Left kidney (tissue), 2 donors: Measurements from ENCODE around the gene GPC5. TPM values are rescaled to one million over a fixed set of nuclear protein-coding genes. Genes with fewer than 3 reads are reported as not detected.

Experiments
- DNase-seq: peaks from one replicate; pipeline ENCODE4 v3.0.0-alpha.2; 2013
- polyA plus RNA-seq: library from polyadenylated mRNA; unstranded; fragments of 120-200 nt; gene quantifications from one replicate; pipeline ENCODE4 v1.2.1, GENCODE V29; 2013; ENCODE audit not compliant: insufficient read length

Gene GPC5
- polyA plus RNA-seq, 1 donor = 5.1 TPM

DNA sequence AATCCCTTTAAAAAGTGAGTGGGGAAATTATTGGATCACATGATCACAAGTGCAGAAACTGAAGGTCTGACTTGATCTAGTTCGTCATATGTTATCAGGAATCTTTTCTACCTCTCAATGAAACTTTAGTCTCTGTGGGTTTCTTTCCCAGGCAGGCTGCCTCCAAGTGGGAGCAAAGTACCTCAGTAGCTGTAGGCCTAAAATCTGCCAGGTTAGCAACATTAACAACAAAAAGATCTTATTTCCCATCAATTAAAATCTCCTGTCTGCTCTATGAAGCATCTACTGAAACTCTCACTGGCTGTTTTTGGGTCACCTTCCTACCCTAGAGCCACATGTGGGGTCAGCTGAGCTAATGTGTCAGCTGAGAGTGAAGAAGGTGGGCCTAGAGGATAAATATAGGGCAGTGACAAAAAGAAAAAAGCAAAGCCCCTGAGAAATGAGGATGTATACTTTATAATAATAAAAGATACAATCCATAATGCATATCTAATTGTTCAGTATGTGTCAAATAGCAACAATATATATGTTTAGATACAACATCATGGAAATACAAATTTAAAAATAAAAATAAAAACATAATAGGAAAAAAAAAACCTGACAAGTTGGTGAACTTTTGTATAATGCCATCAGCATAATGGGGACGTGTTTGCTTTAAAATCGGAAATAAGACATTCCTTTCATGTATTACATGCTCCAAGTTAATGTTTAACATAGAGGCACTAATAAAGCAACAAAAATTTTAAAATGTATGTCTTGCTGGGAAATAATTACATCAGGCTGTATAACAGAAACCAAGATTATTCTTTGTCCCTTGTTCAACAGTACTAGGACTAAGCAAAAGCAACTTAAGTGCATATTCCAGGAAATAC, 141.1 kb downstream of the GPC5 start:
- DNase-seq = peak; percentile 3

DNA sequence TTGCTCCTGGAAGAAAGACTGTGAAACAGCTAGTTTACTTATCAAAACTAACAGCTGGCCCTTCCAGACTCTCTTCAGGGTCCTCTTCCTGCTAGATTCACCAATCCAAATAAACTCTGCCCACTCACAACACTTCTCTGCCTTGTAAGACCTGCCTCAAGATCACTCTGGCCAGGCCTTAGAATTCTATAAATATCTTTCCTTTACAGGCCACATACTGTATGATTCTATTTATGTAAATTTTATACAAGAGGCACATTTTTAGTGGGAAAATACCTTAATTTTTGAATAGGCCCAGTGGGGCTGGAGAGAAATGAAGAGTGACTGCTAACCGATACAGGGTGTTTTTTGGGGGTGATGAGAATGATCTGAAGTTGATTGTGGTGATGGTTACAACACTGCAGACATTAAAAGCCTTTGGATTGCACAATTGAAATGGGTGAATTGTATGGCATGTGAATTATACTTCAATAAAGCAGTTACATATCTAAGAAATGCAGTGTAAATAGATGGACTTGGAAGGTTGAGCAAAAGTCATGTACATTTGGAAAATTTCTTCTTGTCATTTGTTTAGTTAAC, 141.8 kb downstream of the GPC5 start:
- DNase-seq = no peak

DNA sequence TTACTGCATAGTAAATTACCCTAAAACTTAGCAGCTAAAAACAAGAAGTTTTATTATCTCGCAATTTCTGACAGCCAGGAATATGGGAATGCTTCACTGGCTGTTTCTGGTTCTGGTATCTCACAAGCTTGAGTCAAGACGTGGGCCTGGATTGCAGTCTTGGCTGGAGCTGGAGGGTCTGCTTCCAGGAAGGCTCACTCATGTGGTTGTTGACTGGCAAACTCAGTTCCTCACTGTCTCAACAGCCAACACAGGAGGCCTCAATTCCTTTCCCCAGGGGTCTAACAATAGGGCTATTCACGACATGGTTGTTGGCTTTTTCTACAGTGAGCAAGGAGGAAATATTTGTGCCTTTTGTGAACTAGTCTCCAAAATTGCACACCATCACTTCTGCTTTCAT, 146.3 kb downstream of the GPC5 start:
- DNase-seq = no peak

DNA sequence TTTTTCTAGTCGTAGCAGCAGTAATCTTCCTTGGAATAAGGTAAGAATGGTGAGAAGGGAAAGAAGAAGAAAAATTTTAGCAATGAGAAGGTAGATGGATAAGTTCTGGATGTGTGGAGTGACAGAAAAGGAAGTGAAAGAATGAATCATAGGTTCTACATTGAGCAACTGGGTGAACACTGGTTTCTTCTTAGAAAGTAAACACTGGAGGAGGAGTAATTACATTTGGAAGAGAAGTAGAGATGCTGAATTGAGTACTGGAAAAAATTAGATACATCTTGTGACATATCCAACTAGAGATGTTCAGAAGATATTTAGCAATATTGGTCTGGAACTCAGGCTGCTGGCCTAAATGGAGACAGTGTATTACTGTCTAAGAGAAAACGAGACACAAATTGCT, 148.5 kb downstream of the GPC5 start:
- no peak for DNase-seq

DNA sequence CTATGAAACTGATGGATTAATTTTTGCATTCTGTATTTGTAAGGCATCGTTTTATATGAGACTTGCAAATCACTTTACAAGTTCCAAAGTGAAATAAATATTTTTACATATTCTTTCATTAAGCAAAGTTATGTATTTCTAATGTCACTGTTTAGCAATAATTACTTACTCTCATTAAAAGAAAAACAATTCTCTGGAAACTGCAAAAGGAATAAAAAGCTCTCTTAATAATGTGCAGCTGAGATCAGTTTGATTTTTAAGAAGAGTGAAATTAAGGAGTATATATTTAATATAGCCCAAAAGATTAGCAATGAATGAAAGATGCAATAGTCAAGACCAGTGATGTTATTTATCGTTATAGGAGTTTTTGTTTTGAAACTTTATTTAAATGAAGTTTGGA, 155.2 kb downstream of the GPC5 start:
- no peak for DNase-seq

DNA sequence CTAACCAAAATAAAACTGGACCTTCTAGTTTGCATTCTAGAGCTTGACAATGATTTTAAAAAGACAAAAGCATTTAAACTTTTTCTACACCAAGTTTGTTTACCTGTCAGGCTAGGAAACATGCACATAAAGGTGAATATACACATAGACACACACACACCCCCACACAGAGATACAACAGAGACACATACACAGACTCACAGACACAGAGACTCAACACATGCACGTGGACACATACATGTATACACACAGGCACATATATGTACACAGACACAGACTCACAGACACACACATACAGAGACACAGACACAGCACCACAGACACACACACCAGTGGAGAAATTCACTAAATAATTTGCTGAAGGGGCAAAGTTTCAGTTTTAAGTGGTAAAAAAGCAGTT, 155.7 kb downstream of the GPC5 start:
- no peak for DNase-seq

DNA sequence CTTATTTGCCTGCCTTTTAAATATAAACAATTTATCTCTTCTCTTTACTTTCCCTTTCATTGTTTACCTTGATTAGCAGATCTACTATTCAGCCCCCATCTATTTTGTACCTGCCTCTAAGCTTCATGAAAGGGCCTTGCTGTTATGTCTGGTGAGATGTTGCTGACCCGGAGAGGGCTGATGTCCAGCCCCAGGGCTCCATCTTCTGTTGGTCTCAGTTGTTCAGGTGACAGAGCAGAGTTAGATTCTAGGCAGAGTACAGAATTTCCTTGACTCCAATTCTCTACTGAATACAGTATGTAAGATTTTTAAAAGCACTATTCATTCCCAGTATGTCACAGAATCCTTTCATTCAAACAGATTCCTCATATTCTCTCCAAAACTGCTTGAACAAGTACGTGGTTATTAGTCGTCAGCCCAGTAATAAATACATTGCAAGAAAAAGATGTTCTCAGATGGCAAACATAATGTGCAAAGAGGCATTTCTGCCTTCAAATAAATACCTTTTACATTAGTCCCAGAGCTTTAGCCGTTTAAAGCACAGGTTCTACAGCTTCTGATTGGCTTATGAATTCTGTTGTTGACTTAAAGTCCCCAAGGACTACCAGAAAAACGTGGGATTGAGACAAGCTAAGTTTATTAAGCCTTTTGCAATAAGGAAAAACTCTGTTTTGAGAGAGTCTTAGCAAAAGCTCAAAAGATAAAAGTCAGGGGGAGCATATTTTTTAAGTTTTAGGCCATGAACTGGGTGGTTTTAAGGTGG, 159.1 kb downstream of the GPC5 start:
- no peak for DNase-seq

DNA sequence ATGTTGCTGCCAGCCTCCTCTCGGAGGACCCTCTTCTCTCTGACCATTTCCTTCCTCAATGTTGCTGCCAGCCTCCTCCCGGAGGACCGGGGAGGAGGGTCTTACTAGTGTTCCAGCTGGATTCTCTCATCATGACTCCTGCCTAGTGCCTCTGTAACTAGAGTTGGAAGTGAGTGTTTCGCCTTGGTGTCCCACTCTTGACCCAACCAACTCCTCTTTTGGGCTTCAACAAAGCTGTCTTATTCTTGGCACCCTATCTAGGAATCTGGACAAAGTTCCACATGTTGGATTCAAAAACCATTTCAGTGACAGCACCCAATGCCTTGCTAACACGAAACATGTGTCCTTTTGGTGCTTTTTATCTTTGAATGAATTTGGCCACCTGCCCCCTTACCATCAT, 165.4 kb downstream of the GPC5 start:
- DNase-seq = no peak

DNA sequence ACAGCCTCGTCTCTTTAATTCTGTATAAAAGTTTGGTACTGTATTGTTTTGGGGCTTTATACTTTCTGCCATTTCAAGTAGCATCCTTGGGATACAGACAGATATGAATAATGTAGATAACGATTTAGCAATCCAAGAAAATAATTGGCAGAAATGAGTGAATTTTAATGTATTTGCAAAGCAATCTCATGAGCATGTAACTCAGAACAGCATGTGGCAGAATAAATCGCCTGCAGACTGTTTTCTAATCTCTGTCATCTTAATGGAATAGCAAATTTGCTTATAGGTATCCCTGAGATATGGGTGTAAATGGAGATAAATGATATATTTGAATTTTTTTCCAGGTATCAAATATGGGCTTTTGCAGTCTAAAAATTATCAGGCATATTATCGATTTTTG, 166.0 kb downstream of the GPC5 start:
- no peak for DNase-seq

DNA sequence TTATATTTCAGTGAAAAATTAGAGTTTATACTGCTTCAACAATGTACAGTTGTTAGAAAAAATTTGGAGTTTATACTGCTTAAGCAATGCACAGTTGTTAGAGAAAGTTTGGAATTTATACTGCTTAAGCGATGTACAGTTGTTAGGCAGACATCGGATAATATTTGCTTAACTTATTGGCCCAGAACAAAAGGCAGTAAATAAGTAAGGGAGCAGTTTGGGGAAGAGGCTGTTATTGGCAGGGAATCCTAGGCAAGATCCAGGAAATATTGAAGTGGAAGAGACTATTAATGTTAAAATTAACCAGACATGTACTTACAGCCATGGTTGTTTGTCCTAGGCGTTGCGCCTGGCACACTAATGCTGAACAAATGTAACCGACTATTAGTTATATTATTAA, 166.9 kb downstream of the GPC5 start:
- no peak for DNase-seq

DNA sequence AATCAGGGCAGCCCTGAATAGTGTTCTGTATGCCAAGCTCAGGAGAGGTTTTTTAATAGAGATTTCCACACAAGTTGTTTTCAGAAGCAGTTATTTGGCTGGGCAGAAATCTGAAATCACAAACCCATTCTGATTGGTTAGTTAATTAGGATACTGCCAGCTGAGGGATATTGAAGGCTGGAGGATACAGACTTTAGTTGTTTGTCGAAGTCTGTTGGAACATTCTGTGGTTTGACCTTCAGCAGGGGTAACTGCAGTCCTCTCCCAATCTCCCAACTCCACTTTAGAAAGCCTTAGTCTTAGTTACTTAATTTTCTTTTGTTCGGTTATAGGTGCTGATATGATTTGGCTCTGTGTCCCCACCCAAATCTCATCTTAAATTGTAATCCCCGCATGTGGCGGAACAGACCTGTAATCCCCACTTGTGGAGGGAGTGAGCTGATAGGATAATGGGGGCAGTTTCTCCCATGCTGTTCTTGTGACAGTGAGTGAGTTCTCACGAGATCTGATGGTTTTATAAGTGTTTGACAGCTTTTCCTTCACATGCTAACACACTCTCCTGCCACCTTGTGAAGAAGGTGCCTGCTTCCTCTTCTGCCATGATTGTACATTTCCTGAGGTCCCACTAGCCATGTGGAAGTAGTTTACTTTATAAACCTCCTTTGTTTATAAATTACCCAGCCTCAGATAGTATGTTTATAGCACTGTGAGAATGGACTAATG, 169.2 kb downstream of the GPC5 start:
- no peak for DNase-seq

DNA sequence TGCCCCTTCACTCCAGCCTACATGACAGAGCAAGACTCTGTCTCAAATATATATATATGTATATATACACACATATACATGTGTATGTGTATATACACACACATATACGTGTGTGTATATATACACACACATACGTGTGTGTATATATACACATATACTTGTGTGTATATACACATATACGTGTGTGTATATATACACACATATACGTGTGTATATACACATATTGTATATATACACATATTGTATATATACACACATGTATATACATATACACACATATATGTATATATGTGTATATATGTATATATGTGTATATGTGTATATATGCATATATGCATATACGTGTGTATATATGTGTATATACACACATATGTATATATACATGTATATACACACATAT, 173.3 kb downstream of the GPC5 start:
- DNase-seq = no peak

DNA sequence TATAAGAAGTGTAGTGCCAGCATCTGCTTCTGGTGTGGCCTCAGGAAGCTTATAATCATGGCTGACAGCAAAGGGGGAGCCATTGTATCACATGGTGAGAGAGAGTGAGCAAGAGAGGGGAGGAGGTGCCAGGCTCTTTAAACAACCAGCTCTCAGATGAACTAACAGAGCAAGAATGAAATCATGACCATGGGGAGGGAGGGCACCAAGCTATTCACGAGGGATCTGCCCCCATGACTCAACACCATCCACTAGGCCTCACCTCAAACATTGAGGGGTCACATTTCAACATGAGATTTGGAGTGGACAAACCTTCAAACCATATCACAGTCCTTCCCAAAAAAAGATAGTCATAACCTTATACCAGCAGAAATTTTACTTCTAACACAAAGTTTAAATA, 174.0 kb downstream of the GPC5 start:
- DNase-seq = no peak

DNA sequence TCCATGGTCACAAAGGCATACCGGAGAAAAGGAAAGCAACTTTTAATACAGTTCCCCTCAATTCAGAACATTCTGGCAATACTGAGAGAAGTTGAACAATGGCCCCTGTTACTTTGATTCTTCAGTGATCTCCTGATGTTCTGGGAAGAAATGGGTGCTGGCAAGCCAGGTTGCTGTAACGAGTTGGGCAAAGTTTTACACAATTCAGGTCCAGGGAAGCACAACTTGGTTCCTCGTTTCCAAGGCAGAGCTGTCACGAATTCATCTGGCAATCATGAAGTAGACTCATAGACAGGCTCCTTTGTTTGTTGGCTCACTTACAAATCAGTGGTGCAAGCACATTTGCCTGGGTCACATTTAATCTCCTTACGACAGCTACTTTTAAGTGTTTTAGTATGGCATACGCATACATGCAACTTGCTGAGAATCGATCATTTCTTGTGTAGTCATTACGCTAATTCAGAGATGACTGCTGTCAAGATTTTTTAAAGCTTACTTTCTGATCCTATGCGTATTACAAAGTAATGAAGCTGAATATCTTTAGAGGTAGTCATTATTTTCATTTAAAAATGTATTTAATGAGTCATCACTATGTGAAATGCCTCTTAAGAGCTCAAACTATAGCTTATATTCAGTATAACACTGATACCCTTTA, 174.7 kb downstream of the GPC5 start:
- DNase-seq = no peak

DNA sequence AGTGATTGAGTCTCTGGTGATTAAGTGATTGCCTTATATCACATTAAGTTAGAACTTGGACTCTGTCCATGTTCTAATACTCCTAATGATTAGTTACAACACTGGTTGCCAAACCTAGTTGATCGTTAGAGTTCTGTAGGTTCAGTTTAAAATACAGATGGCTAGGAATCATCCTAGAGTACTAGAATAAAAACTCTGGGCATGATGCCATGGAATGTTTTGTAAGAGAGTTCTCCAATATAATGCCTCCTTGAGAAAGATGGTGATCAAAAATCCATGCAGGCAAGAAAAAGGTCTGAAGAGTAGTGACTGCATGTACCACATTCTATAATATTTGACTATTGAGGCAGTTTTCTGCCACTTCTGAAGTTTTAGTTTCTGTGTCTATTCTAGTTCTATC, 176.3 kb downstream of the GPC5 start:
- DNase-seq = no peak

DNA sequence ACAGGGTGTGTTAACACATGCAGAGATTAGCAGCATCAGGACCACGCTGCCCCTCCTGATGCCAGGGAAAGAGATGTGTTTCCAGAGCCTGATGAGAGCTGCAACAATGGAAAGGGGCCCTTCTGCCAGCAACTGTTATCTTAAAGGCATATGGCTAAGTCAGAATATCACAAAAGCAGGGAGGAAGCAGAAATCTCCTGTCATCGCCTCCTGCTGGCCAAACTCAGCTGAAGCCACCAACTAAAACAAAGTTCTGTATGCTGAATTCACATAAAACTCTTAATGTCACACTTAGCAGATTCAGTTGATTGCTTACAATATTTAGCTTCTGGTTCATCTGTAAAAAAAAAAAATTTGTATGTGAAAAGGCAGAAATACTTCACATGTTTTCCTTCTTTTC, 178.2 kb downstream of the GPC5 start:
- no peak for DNase-seq

DNA sequence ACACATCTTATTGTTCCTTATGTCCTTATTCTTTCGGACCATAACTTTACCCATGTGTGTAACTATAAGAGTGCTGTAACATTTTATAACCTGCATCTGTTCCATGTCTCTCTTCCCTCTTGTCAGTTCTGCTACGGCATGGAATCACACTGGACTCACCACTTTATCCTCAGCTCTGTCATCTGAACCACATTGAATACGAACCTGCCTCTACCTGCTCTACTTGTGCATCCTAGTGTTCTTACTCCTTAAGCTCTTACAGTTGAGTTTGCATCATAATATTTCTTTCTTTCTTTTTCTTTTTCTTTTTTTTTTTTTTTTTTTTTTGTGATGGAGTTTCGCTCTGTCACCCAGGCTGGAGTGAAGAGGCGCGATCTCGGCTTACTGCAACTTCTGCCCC, 180.9 kb downstream of the GPC5 start:
- DNase-seq = no peak

DNA sequence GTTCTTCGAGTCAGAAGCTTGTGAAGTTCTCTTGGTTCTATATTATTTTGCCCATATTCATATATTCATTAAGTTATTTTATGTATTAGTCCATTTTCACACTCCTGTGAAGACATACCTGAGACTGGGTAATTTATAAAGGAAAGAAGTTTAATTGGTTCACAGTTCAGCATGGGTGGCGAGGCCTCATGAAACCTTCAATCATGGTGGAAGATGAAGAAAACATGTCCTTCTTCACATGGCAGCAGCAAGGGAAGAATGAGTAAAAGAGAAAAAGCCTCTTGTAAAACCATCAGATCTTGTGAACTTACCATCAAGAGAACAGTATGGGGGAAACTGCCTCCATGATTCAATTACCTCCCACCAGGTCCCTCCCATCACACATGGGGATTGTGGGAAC, 182.3 kb downstream of the GPC5 start:
- no peak for DNase-seq

DNA sequence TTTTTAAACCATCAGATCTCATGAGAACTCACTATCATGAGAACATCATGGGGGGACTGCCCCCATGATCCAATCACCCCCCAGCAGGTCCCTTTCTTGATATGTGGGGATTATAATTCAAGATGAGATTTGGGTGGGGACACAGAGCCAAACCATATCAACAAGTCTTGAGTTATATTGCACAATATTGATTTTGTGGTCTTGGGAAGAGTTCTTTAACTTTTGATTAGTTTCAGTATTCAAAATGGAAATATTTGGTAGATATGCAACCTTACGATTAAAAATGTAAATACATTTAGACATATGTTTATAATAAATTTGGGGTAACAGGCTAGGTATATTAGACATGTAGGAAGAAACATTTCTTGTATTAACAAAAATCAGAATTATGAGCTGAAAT, 188.2 kb downstream of the GPC5 start:
- DNase-seq = no peak

DNA sequence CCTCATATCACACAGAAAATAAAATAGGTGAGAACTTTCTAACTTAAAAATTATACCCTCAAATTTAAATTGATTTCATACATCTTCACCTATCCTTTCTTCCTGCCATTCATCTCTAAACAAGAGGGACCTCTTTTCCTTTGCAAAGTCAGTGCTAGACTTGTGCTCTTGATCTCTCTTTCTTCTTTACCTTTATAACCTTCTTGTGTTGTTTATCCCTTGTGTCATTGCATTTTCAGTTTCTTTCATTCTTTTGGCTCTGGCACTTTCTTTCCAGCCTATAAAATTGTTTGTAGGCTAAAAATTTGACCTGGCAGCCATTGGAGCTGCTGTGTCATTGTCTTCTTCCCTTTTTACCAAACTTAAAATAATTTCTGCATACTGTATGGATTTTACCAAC, 190.1 kb downstream of the GPC5 start:
- DNase-seq = no peak

DNA sequence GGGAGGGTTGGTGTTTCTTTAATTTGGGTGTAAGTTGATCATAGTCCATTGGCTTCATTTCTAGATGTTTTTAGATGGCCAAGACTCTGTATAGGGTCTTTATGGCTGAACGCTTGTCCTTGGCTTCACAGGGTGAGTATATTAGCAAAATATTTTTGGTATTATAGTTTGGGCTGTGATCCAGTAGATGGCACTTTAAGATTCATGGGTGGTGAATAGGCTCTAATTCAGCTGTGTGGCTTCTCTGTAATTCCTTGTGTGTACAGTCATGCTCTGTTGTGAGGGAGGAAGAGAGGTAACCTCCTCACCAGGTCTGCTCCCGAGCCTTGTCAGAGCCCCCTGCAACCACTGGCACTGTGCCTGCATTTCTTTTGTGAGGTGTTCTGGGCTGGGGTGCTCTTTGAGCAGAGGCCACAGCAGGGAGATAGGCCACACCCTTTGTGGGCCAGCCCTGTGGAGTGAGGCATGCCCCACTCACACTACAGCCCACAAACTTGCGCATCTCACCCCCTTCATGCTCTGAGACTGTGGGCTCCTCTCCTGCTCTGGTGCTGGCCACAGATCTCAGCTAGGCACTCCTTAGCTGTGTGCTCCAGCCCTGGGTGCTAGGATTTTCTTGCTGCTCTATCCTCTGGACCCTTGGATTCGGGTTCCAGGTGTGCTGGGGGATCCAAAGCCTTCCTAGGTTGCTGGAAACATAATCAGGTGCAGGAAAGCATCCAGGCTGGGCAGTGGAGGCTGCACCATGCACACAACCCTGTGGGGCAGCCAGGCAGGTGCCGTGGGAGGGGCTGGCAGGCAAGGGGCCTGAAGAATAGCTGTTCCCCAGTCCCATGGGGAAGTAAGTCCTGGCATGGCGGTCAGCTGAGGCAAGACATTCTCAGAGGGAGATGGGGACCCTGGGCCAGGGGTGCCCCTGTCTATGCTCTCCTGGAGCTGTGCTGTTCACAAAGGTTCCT, 193.9 kb downstream of the GPC5 start:
- DNase-seq = no peak
